A549 (cell line): ENCODE data around the gene AMPD3. TPM values are rescaled to one million over a fixed set of nuclear protein-coding genes. Genes with fewer than 3 reads are reported as not detected.

Source experiments
- ATAC-seq, 2 experiments: fragments of 200-7000 bp in 1 of 2; fragments of >200 bp in 1 of 2; cut with Nextera tagmentation in 1 of 2; cut with Tn5 transposase in 1 of 2; 3 replicates each; pipeline versions ENCODE4 v1.8.0 to v1.9.1; 2018 to 2020; ENCODE audit warnings: mild to moderate bottlenecking in 1 of 2, moderate library complexity in 1 of 2
- CTCF ChIA-PET: fragments of 300-600 bp; sonication (Branson Sonifier 250); formaldehyde crosslinking; extraction: SDS; loops from one replicate; lab custom pipeline; 2021; ENCODE audit warnings: antibody characterized with exemption, inconsistent platforms; lab: Yijun Ruan, JAX
- POLR2A ChIA-PET: fragments of 350-600 bp; formaldehyde crosslinking; extraction: SDS; loops from one replicate; lab custom pipeline; 2021; ENCODE audit warnings: antibody characterized with exemption, inconsistent platforms; lab: Yijun Ruan, JAX
- DNase-seq, 2 experiments: peaks; one replicate each; pipeline versions ENCODE4 v3.0.0 to v3.0.0-alpha.2; 2011 to 2016; ENCODE audit warnings: low read depth in 1 of 2, low spot score in 1 of 2
- FAIRE-seq: peaks from 2 replicates; lab custom pipeline; 2011; peaks lifted over from hg19 to GRCh38; lab: Jason Lieb, UNC
- H3K27ac ChIP-seq, 2 experiments: fragments of >200 bp; sonication (Bioruptor Twin); formaldehyde crosslinking; 3 replicates each; pipeline ENCODE4 v1.5.1; 2016 to 2017
- H3K4me1 ChIP-seq: fragments of >200 bp; sonication (Bioruptor Twin); formaldehyde crosslinking; 3 replicates; pipeline ENCODE4 v1.6.1; 2016
- H3K4me2 ChIP-seq: fragments of >200 bp; sonication (Bioruptor Twin); formaldehyde crosslinking; 3 replicates; pipeline ENCODE4 v1.6.1; 2016
- H3K4me3 ChIP-seq: fragments of >200 bp; sonication (Bioruptor Twin); formaldehyde crosslinking; 3 replicates; pipeline ENCODE4 v1.5.1; 2016
- H3K9me3 ChIP-seq: fragments of >200 bp; sonication (Bioruptor Twin); formaldehyde crosslinking; 3 replicates; pipeline ENCODE4 v1.6.1; 2016
- CEBPB ChIP-seq, 2 experiments: fragments of >200 bp in 1 of 2; sonication (Bioruptor Twin) in 1 of 2; formaldehyde crosslinking in 1 of 2; IDR thresholded peaks; 2 replicates each; pipeline ENCODE4 v1.6.1; 2012 to 2016
- CHD2 ChIP-seq: fragments of 150-350 bp; IDR thresholded peaks from 2 replicates; pipeline ENCODE4 v1.6.1; 2014; ENCODE audit warnings: low read length; ENCODE audit not compliant: partially characterized antibody
- CHD4 ChIP-seq: fragments of 200-600 bp; sonication (generic); IDR thresholded peaks from 2 replicates; pipeline ENCODE4 v1.6.1; 2016; ENCODE audit warnings: antibody characterized with exemption, mild to moderate bottlenecking, borderline replicate concordance
- CTCF ChIP-seq: fragments of >200 bp; sonication (Bioruptor Twin); formaldehyde crosslinking; IDR thresholded peaks from 3 replicates; pipeline ENCODE4 v1.5.1; 2016
- E2F6 ChIP-seq: IDR thresholded peaks from 2 replicates; pipeline ENCODE4 v1.6.1; 2012; ENCODE audit warnings: low read depth, borderline replicate concordance
- EHF ChIP-seq: fragments of 250-450 bp; sonication (Bioruptor Pico); IDR thresholded peaks from 2 replicates; pipeline ENCODE4 v1.5.0; 2020; ENCODE audit warnings: mild to moderate bottlenecking
- ELK1 ChIP-seq: fragments of 150-350 bp; IDR thresholded peaks from 2 replicates; pipeline ENCODE4 v1.6.1; 2014; ENCODE audit warnings: low read depth, mild to moderate bottlenecking, low read length
- FOSB ChIP-seq: fragments of 250-450 bp; sonication (Bioruptor Pico); IDR thresholded peaks from 2 replicates; pipeline ENCODE4 v1.5.0; 2020; ENCODE audit warnings: mild to moderate bottlenecking, moderate library complexity
- FOXS1 ChIP-seq: fragments of 250-450 bp; sonication (Bioruptor Pico); IDR thresholded peaks from 2 replicates; pipeline ENCODE4 v1.5.0; 2020; ENCODE audit warnings: mild to moderate bottlenecking, moderate library complexity
- HEYL ChIP-seq: fragments of 250-450 bp; sonication (Bioruptor Pico); IDR thresholded peaks from 2 replicates; pipeline ENCODE4 v1.8.0; 2021; ENCODE audit warnings: mild to moderate bottlenecking, moderate library complexity
- HMGXB4 ChIP-seq: fragments of 250-450 bp; sonication (Bioruptor Pico); IDR thresholded peaks from 2 replicates; pipeline ENCODE4 v1.5.0; 2021; ENCODE audit warnings: mild to moderate bottlenecking, moderate library complexity, borderline replicate concordance
- HOXA7 ChIP-seq: fragments of 250-450 bp; sonication (Bioruptor Pico); IDR thresholded peaks from 2 replicates; pipeline ENCODE4 v1.5.0; 2020; ENCODE audit warnings: mild to moderate bottlenecking, moderate library complexity
- HOXB5 ChIP-seq: fragments of 250-450 bp; sonication (Bioruptor Pico); IDR thresholded peaks from 2 replicates; pipeline ENCODE4 v1.5.0; 2020; ENCODE audit warnings: mild to moderate bottlenecking, moderate library complexity
- MAZ ChIP-seq: fragments of 150-350 bp; IDR thresholded peaks from 2 replicates; pipeline ENCODE4 v1.6.1; 2014; ENCODE audit warnings: antibody characterized with exemption, low read depth, low read length, borderline replicate concordance
- MYC ChIP-seq: IDR thresholded peaks from 2 replicates; pipeline ENCODE4 v1.6.1; 2012; ENCODE audit warnings: mild to moderate bottlenecking, inconsistent platforms, low read length, improper control_type of control experiment, borderline replicate concordance
- NPAS2 ChIP-seq: fragments of 250-450 bp; sonication (Bioruptor Pico); IDR thresholded peaks from 2 replicates; pipeline ENCODE4 v1.8.0; 2022; ENCODE audit warnings: mild to moderate bottlenecking, moderate library complexity, borderline replicate concordance
- NR3C1 ChIP-seq: fragments of >200 bp; sonication (Bioruptor Twin); formaldehyde crosslinking; IDR thresholded peaks from 3 replicates; pipeline ENCODE4 v1.6.1; 2017
- PHF8 ChIP-seq: fragments of 200-600 bp; sonication (generic); IDR thresholded peaks from 2 replicates; pipeline ENCODE4 v1.6.1; 2016; ENCODE audit warnings: low read depth, mild to moderate bottlenecking, antibody characterized with exemption, moderate library complexity, borderline replicate concordance
- POLR2A ChIP-seq: IDR thresholded peaks from 2 replicates; pipeline ENCODE4 v1.6.1; 2012; ENCODE audit warnings: mild to moderate bottlenecking, low read length
- RAD21 ChIP-seq, 2 experiments: fragments of >200 bp in 1 of 2; sonication (Bioruptor Twin) in 1 of 2; formaldehyde crosslinking in 1 of 2; IDR thresholded peaks in 1 of 2; conservative IDR thresholded peaks in 1 of 2; 2 replicates in 1 of 2; 3 replicates in 1 of 2; pipeline ENCODE4 v1.6.1; 2012 to 2018; ENCODE audit warnings: inconsistent platforms in 1 of 2
- RARB ChIP-seq: fragments of 250-450 bp; sonication (Bioruptor Pico); IDR thresholded peaks from 2 replicates; pipeline ENCODE4 v1.8.0; 2021; ENCODE audit warnings: mild to moderate bottlenecking, moderate library complexity
- RFX5 ChIP-seq: fragments of 450-650 bp; IDR thresholded peaks from 2 replicates; pipeline ENCODE4 v1.7.1; 2014; ENCODE audit warnings: antibody characterized with exemption, mild to moderate bottlenecking, moderate library complexity
- RNF2 ChIP-seq: fragments of 200-600 bp; sonication (generic); IDR thresholded peaks from 2 replicates; pipeline ENCODE4 v1.6.1; 2016; ENCODE audit warnings: low read depth, mild to moderate bottlenecking, antibody characterized with exemption, moderate library complexity, borderline replicate concordance
- USF2 ChIP-seq: fragments of 450-650 bp; IDR thresholded peaks from 2 replicates; pipeline ENCODE4 v1.6.1; 2014; ENCODE audit warnings: antibody characterized with exemption
- ZC3H11A ChIP-seq: fragments of 450-650 bp; IDR thresholded peaks from 2 replicates; pipeline ENCODE4 v1.6.1; 2014; ENCODE audit warnings: antibody characterized with exemption, mild to moderate bottlenecking
- ZFP36 ChIP-seq: fragments of 450-650 bp; IDR thresholded peaks from 2 replicates; pipeline ENCODE4 v1.6.1; 2014; ENCODE audit warnings: borderline replicate concordance; ENCODE audit not compliant: partially characterized antibody
- ZNF302 ChIP-seq: fragments of 250-450 bp; sonication (Bioruptor Pico); IDR thresholded peaks from 2 replicates; pipeline ENCODE4 v1.9.0; 2021; ENCODE audit warnings: inconsistent platforms, mild to moderate bottlenecking, moderate library complexity
- WGBS: methylation state at CpG from one replicate; pipeline ENCODE4 v1.1.6; 2017; ENCODE audit errors: missing lambda C conversion rate; 5-methylcytosine and 5-hydroxymethylcytosine counted together
- polyA plus RNA-seq, 4 experiments: library from polyadenylated mRNA; depleted of rRNA in 3 of 4; stranded (reverse); fragments of >200 nt; fragmentation: RNase III in 1 of 4; extraction: RNeasy Plus Mini Kit Qiagen cat#74134 plus additional on column Dnase treatment in 1 of 4; gene quantifications; 2 replicates in 3 of 4; 3 replicates in 1 of 4; pipeline ENCODE4 v1.2.3, GENCODE V29; 2011 to 2017

Gene AMPD3
- polyA plus RNA-seq, 2 of the 4 experiments (the other 2 are of a cell fraction), result 3.1 to 4.7 TPM

DNA sequence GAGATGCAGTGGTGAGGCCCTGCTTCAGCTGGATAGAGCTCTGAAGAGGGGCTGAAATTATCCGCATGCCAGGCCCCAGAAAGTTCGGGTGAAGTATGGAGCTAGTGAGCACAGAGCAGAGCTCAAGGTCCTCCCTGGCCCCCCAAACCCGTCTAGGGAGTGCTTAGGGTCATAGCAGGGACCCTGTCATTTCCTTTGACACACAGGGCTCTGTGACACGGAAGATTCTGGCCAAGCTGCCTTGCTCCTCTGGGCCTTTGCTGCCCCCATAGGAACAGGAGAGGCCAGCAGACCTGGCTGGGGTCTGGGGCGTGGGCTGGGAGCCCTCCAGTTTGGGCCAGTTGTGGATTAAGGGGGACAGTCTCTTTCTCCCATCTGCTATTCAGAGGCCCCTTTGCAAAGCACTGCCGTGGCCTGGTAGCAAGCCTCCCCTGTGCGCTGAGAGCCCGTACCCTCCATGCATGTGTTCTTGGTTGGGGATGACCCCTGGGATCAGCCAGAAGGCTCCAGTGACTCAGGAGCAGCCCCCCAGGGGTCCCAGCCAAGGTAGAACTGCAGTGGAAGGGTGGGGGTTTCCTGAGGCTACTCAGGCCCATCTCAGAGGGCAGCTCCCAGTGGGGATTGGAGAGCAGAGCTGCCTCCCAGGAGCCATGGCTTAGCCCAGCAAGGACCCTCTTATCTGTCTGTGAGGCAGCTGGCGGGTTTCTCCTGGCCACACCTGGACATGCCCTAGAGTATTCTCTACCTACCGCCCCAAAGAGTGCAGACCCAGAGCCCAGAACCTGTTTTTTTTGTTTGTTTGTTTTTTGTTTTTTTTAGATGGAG, 43.6 kb downstream of the AMPD3 start (continued):
- TF ChIP-seq CTCF (no peak), CEBPB (IDR thresholded peaks at IDR 0.05) (no peak), ELK1 (no peak), FOXS1 (CRISPR knock-in tag) (no peak), MAZ (no peak), POLR2A (no peak), HEYL (CRISPR knock-in tag) (no peak), RAD21 (conservative IDR thresholded peaks at IDR 0.05 in 1 of 2, IDR thresholded peaks at IDR 0.05 in 1 of 2) (no peak), RARB (no peak), HMGXB4 (CRISPR knock-in tag) (no peak), E2F6 (no peak), NR3C1 (no peak)

DNA sequence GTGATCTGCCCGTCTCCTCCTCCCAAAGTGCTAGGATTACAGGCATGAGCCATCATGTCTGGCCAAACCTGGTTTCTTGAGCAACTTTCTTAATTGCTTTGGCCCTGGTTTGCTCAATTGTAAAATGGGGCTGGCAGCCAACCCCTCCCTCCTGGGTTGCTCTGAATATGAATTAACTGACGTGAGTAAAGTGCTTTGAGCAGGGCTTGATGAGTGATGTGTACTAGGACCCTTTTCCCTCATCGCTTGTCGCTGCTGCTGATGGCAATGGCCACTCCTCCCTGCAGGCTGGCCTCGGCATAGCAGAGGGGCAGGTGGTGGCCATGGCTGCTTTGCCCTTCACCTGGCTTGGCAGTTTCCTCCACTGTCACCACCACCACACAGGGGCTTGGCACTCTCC, 44.4 kb downstream of the AMPD3 start:
- ChIA-PET CTCF (interaction anchor here (0.5 to 1.3 kb wide), 4 partner anchors 15 to 99 kb away, joined by 3 to 7 read pairs (median 4); no protein-coding TSS in a partner anchor), POLR2A (no interaction called here)
- Histone ChIP-seq H3K9me3 (no peaks in the 10 kb centered on the region), H3K4me1 (no peaks in the 10 kb centered on the region), H3K4me3 (no peak overlapping the region), H3K27ac (no peak overlapping the region), H3K4me2 (no peak overlapping the region)
- 94% methylated on average over 5 of the region's 5 CpGs for WGBS
- no peak for DNase-seq
- no peak for ATAC-seq
- no peak for FAIRE-seq
- TF ChIP-seq CTCF, result no peak
- no peak for TF ChIP-seq RNF2
- TF ChIP-seq EHF (CRISPR knock-in tag), result no peak
- TF ChIP-seq ELK1, result no peak
- no peak for TF ChIP-seq NPAS2 (CRISPR knock-in tag)
- TF ChIP-seq PHF8, result no peak
- no peak for TF ChIP-seq USF2
- TF ChIP-seq CHD2, result no peak
- no peak for TF ChIP-seq RFX5
- TF ChIP-seq CHD4, result no peak
- no peak for TF ChIP-seq FOSB
- TF ChIP-seq HOXB5, result no peak
- TF ChIP-seq MYC, result no peak
- no peak for TF ChIP-seq ZNF302 (CRISPR knock-in tag)
- no peak for TF ChIP-seq ZC3H11A
- TF ChIP-seq ZFP36, result no peak
- no peak for TF ChIP-seq HOXA7
- TF ChIP-seq CEBPB (IDR thresholded peaks at IDR 0.05), result no peak
